ENCODE measurements around the gene AP1S2. TPM values are rescaled to one million over a fixed set of nuclear protein-coding genes. Genes with fewer than 3 reads are reported as not detected.
A peak's percentile ranks its signal among the peaks of the same experiment; 100 is the strongest.

Gene AP1S2
- total RNA-seq, 1 donor from 2014 or later, result 35.6 TPM

GRCh38 chrX:15804563-15804962, 50.0 kb downstream of the AP1S2 start:
- Mint-ChIP-seq H3K4me3 (no peak overlapping the region), H3K27me3 (ENCODE audit: low read depth) (no peaks in the 10 kb centered on the region), H3K4me1 (no peaks in the 10 kb centered on the region), H3K36me3 (peaks cover 35% of the 10 kb centered on the region), H3K9me3 (no peaks in the 10 kb centered on the region), H3K27ac (no peak overlapping the region)
- TF ChIP-seq, protein P1, sequence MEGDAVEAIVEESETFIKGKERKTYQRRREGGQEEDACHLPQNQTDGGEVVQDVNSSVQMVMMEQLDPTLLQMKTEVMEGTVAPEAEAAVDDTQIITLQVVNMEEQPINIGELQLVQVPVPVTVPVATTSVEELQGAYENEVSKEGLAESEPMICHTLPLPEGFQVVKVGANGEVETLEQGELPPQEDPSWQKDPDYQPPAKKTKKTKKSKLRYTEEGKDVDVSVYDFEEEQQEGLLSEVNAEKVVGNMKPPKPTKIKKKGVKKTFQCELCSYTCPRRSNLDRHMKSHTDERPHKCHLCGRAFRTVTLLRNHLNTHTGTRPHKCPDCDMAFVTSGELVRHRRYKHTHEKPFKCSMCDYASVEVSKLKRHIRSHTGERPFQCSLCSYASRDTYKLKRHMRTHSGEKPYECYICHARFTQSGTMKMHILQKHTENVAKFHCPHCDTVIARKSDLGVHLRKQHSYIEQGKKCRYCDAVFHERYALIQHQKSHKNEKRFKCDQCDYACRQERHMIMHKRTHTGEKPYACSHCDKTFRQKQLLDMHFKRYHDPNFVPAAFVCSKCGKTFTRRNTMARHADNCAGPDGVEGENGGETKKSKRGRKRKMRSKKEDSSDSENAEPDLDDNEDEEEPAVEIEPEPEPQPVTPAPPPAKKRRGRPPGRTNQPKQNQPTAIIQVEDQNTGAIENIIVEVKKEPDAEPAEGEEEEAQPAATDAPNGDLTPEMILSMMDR (IDR thresholded peaks at IDR 0.05; ENCODE audit: unreplicated experiment), result no peak
- no peak for DNase-seq (ENCODE audit: low spot score in 2 of 2, unreplicated experiment in 2 of 2)

DNA sequence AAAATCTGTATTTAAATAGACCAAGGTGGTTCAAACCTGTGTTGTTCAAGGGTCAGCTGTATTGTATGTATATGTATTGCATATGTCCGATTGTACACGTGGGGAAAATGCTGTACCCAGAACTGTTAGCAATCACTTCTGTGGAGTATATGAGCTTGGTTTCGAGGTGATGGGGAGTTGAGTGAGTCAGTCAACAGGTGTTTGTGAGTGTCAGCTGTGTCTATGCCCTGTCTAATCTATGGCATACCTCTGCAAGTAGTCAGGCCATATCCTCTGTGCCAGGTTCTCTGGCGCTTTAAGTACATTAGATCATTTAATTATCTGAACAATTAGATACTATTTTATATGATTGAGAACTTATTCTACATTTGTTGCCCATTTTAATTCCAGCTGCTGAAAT, 56.9 kb downstream of the AP1S2 start:
- H3K27ac Mint-ChIP-seq, result no peak overlapping the region
- H3K36me3 Mint-ChIP-seq, result peaks cover 24% of the 10 kb centered on the region
- H3K9me3 Mint-ChIP-seq, result no peaks in the 10 kb centered on the region
- DNase-seq (ENCODE audit: low spot score in 2 of 2, unreplicated experiment in 2 of 2), result no peak
- TF ChIP-seq, protein P1 (IDR thresholded peaks at IDR 0.05; ENCODE audit: unreplicated experiment), result no peak
- H3K4me1 Mint-ChIP-seq, result peaks cover 2% of the 10 kb centered on the region
- H3K27me3 Mint-ChIP-seq (ENCODE audit: low read depth), result no peaks in the 10 kb centered on the region
- H3K4me3 Mint-ChIP-seq, result no peak overlapping the region

DNA sequence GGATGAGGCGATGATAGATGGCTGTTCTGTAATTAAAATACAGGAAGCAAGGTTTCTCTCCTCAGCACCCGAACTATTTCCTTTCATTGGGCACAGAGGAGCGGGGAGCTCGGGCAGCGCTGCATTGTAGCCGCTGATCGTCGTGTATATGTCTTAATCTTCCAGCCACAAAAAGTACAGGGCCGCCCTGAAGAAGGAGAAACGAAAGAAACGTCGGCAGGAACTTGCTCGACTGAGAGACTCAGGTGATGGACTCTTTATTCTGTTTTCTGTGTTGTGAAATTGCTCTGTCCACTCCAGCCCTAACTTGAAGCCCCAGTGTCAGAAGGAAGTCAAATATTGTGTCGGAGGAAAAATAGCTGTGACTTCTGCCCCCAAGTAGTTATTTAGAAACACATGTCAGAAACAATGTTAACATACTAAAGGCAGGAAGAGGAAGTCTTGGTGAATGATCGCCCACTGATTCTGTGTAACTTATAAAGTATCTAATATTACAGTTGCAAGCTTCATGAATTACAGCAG, 63.8 kb downstream of the AP1S2 start:
- no peaks in the 10 kb centered on the region for H3K27me3 Mint-ChIP-seq (ENCODE audit: low read depth)
- TF ChIP-seq, protein P1 (IDR thresholded peaks at IDR 0.05; ENCODE audit: unreplicated experiment), result no peak
- DNase-seq (ENCODE audit: low spot score in 2 of 2, unreplicated experiment in 2 of 2), result no peak

GRCh38 chrX:15789979-15790768, 64.4 kb downstream of the AP1S2 start, which contains the start of gene ZRSR2:
TSS of gene ZRSR2 (plus strand) at chrX:15790484. CDS start at chrX:15790496, 12 bp downstream.
- H3K4me1 Mint-ChIP-seq, result peaks cover 5% of the 10 kb centered on the region
- H3K27ac Mint-ChIP-seq, result no peak within 1 kb of the TSS
- TF ChIP-seq, protein P1 (IDR thresholded peaks at IDR 0.05; ENCODE audit: unreplicated experiment), result no peak
- H3K4me3 Mint-ChIP-seq, result no peak within 1 kb of the TSS
- peaks cover 5% of the 10 kb centered on the region for H3K36me3 Mint-ChIP-seq
- DNase-seq (ENCODE audit: low spot score in 2 of 2, unreplicated experiment in 2 of 2), result peak; percentile 81 to 91
- H3K27me3 Mint-ChIP-seq (ENCODE audit: low read depth), result no peaks in the 10 kb centered on the region
- H3K9me3 Mint-ChIP-seq, result peaks cover 3% of the 10 kb centered on the region

More for the DNA sequence above, 63.8 kb downstream of the AP1S2 start:
- H3K4me1 Mint-ChIP-seq, result peaks cover 5% of the 10 kb centered on the region
- no peaks in the 10 kb centered on the region for H3K9me3 Mint-ChIP-seq
- no peak overlapping the region for H3K4me3 Mint-ChIP-seq
- no peak overlapping the region for H3K27ac Mint-ChIP-seq
- H3K36me3 Mint-ChIP-seq, result peaks cover 5% of the 10 kb centered on the region

DNA sequence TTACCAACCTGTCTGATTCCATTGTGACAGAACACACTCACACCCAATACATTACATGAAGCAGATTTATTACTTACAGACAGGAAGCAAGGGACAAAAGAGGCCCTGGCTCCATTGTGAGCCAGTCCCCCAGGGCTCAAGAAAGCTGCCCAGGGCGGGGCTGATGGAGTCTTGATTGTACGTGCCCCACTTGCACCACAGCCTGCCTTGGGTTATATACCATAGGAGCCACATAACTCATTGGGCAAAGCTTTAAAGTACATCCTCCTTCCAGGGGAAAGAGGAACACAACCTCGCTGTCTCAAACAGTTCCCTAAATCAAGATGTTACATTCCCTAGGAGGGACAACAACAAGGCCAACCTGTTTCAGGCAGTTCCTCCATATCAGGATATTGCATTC, 67.7 kb downstream of the AP1S2 start:
- H3K4me1 Mint-ChIP-seq, result no peaks in the 10 kb centered on the region
- no peak overlapping the region for H3K27ac Mint-ChIP-seq
- H3K9me3 Mint-ChIP-seq, result peaks cover 8% of the 10 kb centered on the region
- TF ChIP-seq, protein P1 (IDR thresholded peaks at IDR 0.05; ENCODE audit: unreplicated experiment), result no peak
- peaks cover 13% of the 10 kb centered on the region for H3K36me3 Mint-ChIP-seq
- no peak overlapping the region for H3K4me3 Mint-ChIP-seq
- no peaks in the 10 kb centered on the region for H3K27me3 Mint-ChIP-seq (ENCODE audit: low read depth)
- no peak for DNase-seq (ENCODE audit: low spot score in 2 of 2, unreplicated experiment in 2 of 2)
